IMR-90 (cell line): ENCODE measurements around the gene TOGARAM1. TPM values are rescaled to one million over a fixed set of nuclear protein-coding genes. Genes with fewer than 3 reads are reported as not detected.

Source experiments
- ATAC-seq: fragments of 200-7000 bp; cut with Tn5 transposase; 2 replicates; pipeline ENCODE4 v1.9.1; 2020; ENCODE audit warnings: low read depth, mild to moderate bottlenecking, moderate library complexity
- BruUV-seq: library from RNA; stranded (reverse); fragments of 400-500 nt; replicated peaks from 2 replicates; lab custom pipeline; 2021; lab: Mats Ljungman, UMichigan
- CTCF ChIA-PET: fragments of 300-600 bp; formaldehyde crosslinking; extraction: SDS; loops from one replicate; lab custom pipeline; 2021; ENCODE audit warnings: antibody characterized with exemption; lab: Yijun Ruan, JAX
- POLR2A ChIA-PET: fragments of 300-600 bp; sonication (Branson Sonifier 250); formaldehyde crosslinking; loops from one replicate; lab custom pipeline; 2022; ENCODE audit warnings: antibody characterized with exemption; ENCODE audit not compliant: unreplicated experiment; lab: Charles Lee
- DNase-seq: peaks from one replicate; pipeline ENCODE4 v3.0.0; 2013
- H2AFZ ChIP-seq: replicated peaks from 2 replicates; pipeline ENCODE3; 2013; ENCODE audit warnings: low read length, mild to moderate bottlenecking; ENCODE audit not compliant: poor library complexity
- H2AK5ac ChIP-seq: 2 replicates; pipeline ENCODE4 v1.6.1; 2013; ENCODE audit warnings: low read depth, low read length, inconsistent platforms
- H2AK9ac ChIP-seq: replicated peaks from 2 replicates; pipeline ENCODE3; 2013; ENCODE audit warnings: mild to moderate bottlenecking, low read depth, low read length, moderate library complexity; ENCODE audit not compliant: poor library complexity
- H2BK120ac ChIP-seq: 2 replicates; pipeline ENCODE4 v1.6.1; 2013; ENCODE audit warnings: low read depth, low read length, inconsistent platforms
- H2BK15ac ChIP-seq: 3 replicates; pipeline ENCODE4 v1.6.1; 2013; ENCODE audit warnings: low read depth, low read length, inconsistent platforms
- H2BK20ac ChIP-seq: 2 replicates; pipeline ENCODE4 v1.6.1; 2013; ENCODE audit warnings: low read depth, mild to moderate bottlenecking, inconsistent platforms, low read length, moderate library complexity
- H2BK5ac ChIP-seq: 2 replicates; pipeline ENCODE4 v1.6.1; 2013; ENCODE audit warnings: mild to moderate bottlenecking, low read depth, low read length, inconsistent platforms; ENCODE audit not compliant: poor library complexity, severe bottlenecking
- H3K14ac ChIP-seq: replicated peaks from 2 replicates; pipeline ENCODE4 v1.6.1; 2013; ENCODE audit warnings: low read depth, low read length, inconsistent platforms
- H3K18ac ChIP-seq: 2 replicates; pipeline ENCODE4 v1.6.1; 2013; ENCODE audit warnings: low read depth, low read length, control low read depth
- H3K23ac ChIP-seq: 2 replicates; pipeline ENCODE4 v1.6.1; 2013; ENCODE audit warnings: low read depth, low read length, inconsistent platforms
- H3K27ac ChIP-seq: 2 replicates; pipeline ENCODE4 v1.5.1; 2013; ENCODE audit warnings: mild to moderate bottlenecking, control low read depth, low read length; ENCODE audit not compliant: insufficient read depth
- H3K27me3 ChIP-seq: 2 replicates; pipeline ENCODE4 v1.6.1; 2013; ENCODE audit warnings: low read length; ENCODE audit not compliant: control insufficient read depth, insufficient read depth
- H3K36me3 ChIP-seq: 2 replicates; pipeline ENCODE4 v1.6.1; 2013; ENCODE audit warnings: low read length, mixed read lengths; ENCODE audit not compliant: control insufficient read depth, insufficient read depth
- H3K4ac ChIP-seq: 2 replicates; pipeline ENCODE4 v1.6.1; 2013; ENCODE audit warnings: low read depth, low read length, inconsistent platforms
- H3K4me1 ChIP-seq: 2 replicates; pipeline ENCODE4 v1.6.1; 2013; ENCODE audit warnings: low read length, mixed read lengths; ENCODE audit not compliant: control insufficient read depth, insufficient read depth
- H3K4me2 ChIP-seq: 2 replicates; pipeline ENCODE4 v1.6.1; 2013; ENCODE audit warnings: low read depth, mild to moderate bottlenecking, control low read depth, low read length, moderate library complexity
- H3K4me3 ChIP-seq: 2 replicates; pipeline ENCODE4 v1.5.1; 2013; ENCODE audit warnings: low read depth, mild to moderate bottlenecking, control low read depth, low read length, moderate library complexity; ENCODE audit not compliant: insufficient read depth
- H3K56ac ChIP-seq: 2 replicates; pipeline ENCODE4 v1.6.1; 2013; ENCODE audit warnings: low read length, inconsistent platforms; ENCODE audit not compliant: insufficient read depth; ENCODE audit errors: extremely low read depth
- H3K79me1 ChIP-seq, 2 experiments: 2 replicates each; pipeline ENCODE4 v1.6.1; 2013; ENCODE audit warnings: low read length in 2 of 2, inconsistent platforms in 1 of 2, low read depth in 1 of 2
- H3K9ac ChIP-seq: 2 replicates; pipeline ENCODE4 v1.6.1; 2013; ENCODE audit warnings: low read depth, low read length, control low read depth
- H3K9me1 ChIP-seq: 2 replicates; pipeline ENCODE4 v1.6.1; 2013; ENCODE audit warnings: low read length, inconsistent platforms; ENCODE audit not compliant: insufficient read depth
- H3K9me3 ChIP-seq: 2 replicates; pipeline ENCODE4 v1.6.1; 2013; ENCODE audit warnings: low read length; ENCODE audit not compliant: control insufficient read depth, insufficient read depth
- H4K20me1 ChIP-seq: 2 replicates; pipeline ENCODE4 v1.6.1; 2013; ENCODE audit warnings: low read length, inconsistent platforms; ENCODE audit not compliant: insufficient read depth
- H4K5ac ChIP-seq: 2 replicates; pipeline ENCODE4 v1.6.1; 2013; ENCODE audit warnings: mild to moderate bottlenecking, low read depth, low read length, control low read depth
- H4K8ac ChIP-seq, 2 experiments: 2 replicates each; pipeline ENCODE4 v1.6.1; 2013; ENCODE audit warnings: low read depth in 2 of 2, low read length in 2 of 2, control low read depth in 1 of 2, inconsistent platforms in 1 of 2
- H4K91ac ChIP-seq: 2 replicates; pipeline ENCODE4 v1.6.1; 2013; ENCODE audit warnings: low read depth, low read length, inconsistent platforms; ENCODE audit not compliant: insufficient read depth
- CEBPB ChIP-seq: IDR thresholded peaks from 2 replicates; pipeline ENCODE4 v1.6.1; 2012; ENCODE audit warnings: low read depth, low read length, improper control_type of control experiment
- CHD1 ChIP-seq: IDR thresholded peaks from 2 replicates; pipeline ENCODE4 v1.6.1; 2012; ENCODE audit warnings: low read depth, low read length, improper control_type of control experiment
- MAZ ChIP-seq: IDR thresholded peaks from 2 replicates; pipeline ENCODE4 v1.6.1; 2012; ENCODE audit warnings: low read depth, mild to moderate bottlenecking, low read length, improper control_type of control experiment, moderate library complexity, borderline replicate concordance
- WGBS, 2 experiments: methylation state at CpG; one replicate each; pipeline versions ENCODE4 v1.1.5 to v1.1.7; 2013; ENCODE audit warnings: missing lambda C conversion rate in 2 of 2; ENCODE audit not compliant: insufficient read length in 1 of 2; ENCODE audit errors: extremely low coverage in 2 of 2; 5-methylcytosine and 5-hydroxymethylcytosine counted together
- dilution Hi-C: fragments of 300-500 bp; cut with HindIII; formaldehyde crosslinking; loops from one replicate; pipeline ENCODE4 v1.14.3; 2018; ENCODE audit warnings: low sequenced_read_pairs; ENCODE audit not compliant: unreplicated experiment
- in situ Hi-C: fragments of 300-500 bp; cut with MboI; formaldehyde crosslinking; loops from 3 replicates; pipeline ENCODE4 v1.14.3; 2019; ENCODE audit warnings: low sequenced_read_pairs, inconsistent platforms, mixed read lengths
- intact Hi-C: fragments of 100-400 bp; cut with micrococcal nuclease; formaldehyde crosslinking; loops from 2 replicates; pipeline ENCODE4 v1.10.0; 2022
- polyA plus RNA-seq, 3 experiments: library from polyadenylated mRNA; depleted of rRNA; stranded (reverse); fragments of >200 nt; gene quantifications; 2 replicates each; pipeline ENCODE4 v1.2.3, GENCODE V29; 2012; ENCODE audit warnings: low replicate concordance in 1 of 3
- total RNA-seq: library from RNA; depleted of rRNA; stranded (reverse); fragments of >200 nt; gene quantifications from 2 replicates; pipeline ENCODE4 v1.2.3, GENCODE V29; 2012

The TOGARAM1 gene
- total and polyA plus RNA-seq, 2 of the 4 experiments (the other 2 are of a cell fraction) = 3.1 to 13.4 TPM

GRCh38 chr14:44995770-44996294 is 33.8 kb downstream of the TOGARAM1 start:
- ChIA-PET CTCF (no interaction called here), POLR2A (no interaction called here)
- H2AK9ac ChIP-seq = no peak overlapping the region
- H4K20me1 ChIP-seq = no peaks in the 10 kb centered on the region
- no peaks in the 10 kb centered on the region for H3K9me3 ChIP-seq
- no peak overlapping the region for H2BK120ac ChIP-seq
- no peak overlapping the region for H2AFZ ChIP-seq
- no peak overlapping the region for H2BK5ac ChIP-seq
- H4K5ac ChIP-seq = no peak overlapping the region
- H3K79me1 ChIP-seq = peaks cover 11 to 17% of the 10 kb centered on the region in 2 experiments
- H3K9ac ChIP-seq = no peak overlapping the region
- no peak overlapping the region for H3K4me3 ChIP-seq
- H2BK15ac ChIP-seq = no peak overlapping the region
- no peak for TF ChIP-seq CHD1
- TF ChIP-seq MAZ = no peak
- no peak for TF ChIP-seq CEBPB
- no CpG with 5 or more reads among the region's 4 CpGs for WGBS, 2 experiments
- no peaks in the 10 kb centered on the region for H3K9me1 ChIP-seq
- no peak overlapping the region for H3K4me2 ChIP-seq
- in situ Hi-C loops (no loop called here), intact Hi-C loops (no loop called here), dilution Hi-C loops (no loop called here)
- no peak overlapping the region for H3K18ac ChIP-seq
- no peak for ATAC-seq
- H2AK5ac ChIP-seq = no peak overlapping the region
- no peak overlapping the region for H4K8ac ChIP-seq
- H3K56ac ChIP-seq = no peak overlapping the region
- no peak overlapping the region for H3K23ac ChIP-seq
- BruUV-seq = no TSS peak
- H3K27me3 ChIP-seq = no peaks in the 10 kb centered on the region
- no peak overlapping the region for H3K14ac ChIP-seq
- H3K27ac ChIP-seq = no peak overlapping the region
- H3K4me1 ChIP-seq = no peaks in the 10 kb centered on the region
- H2BK20ac ChIP-seq = no peak overlapping the region
- peak; percentile 6 for DNase-seq
- H4K91ac ChIP-seq = no peak overlapping the region
- peaks cover 3% of the 10 kb centered on the region; the same call in 1 of the 2 replicates for H3K36me3 ChIP-seq
- no peak overlapping the region for H3K4ac ChIP-seq
